CD14-positive monocyte (primary cell): ENCODE results near the gene WDTC1. TPM values are rescaled to one million over a fixed set of nuclear protein-coding genes. Genes with fewer than 3 reads are reported as not detected.
"Not testable (repeated sequence)": the region's sequence is repeated elsewhere in the genome, so short reads cannot be mapped to it uniquely, and the experiment has no call there.

Source experiments
- DNase-seq, 3 donors: peaks; one replicate each; pipeline ENCODE4 v3.0.0-alpha.2; 2011 to 2022
- H2AFZ ChIP-seq: 2 replicates; pipeline ENCODE4 v1.6.0; 2012; ENCODE audit warnings: mild to moderate bottlenecking, low read depth, low read length, inconsistent platforms; ENCODE audit not compliant: insufficient read depth, poor library complexity, severe bottlenecking
- H3K27ac ChIP-seq, 2 donors: 1 replicate in 1 of 2; 2 replicates in 1 of 2; pipeline ENCODE4 v1.5.1; 2012 to 2013; ENCODE audit warnings: low read length in 2 of 2, control low read depth in 1 of 2, inconsistent platforms in 1 of 2, low read depth in 1 of 2, mild to moderate bottlenecking in 1 of 2
- H3K27me3 ChIP-seq, 2 donors: one replicate each; pipeline versions ENCODE4 v1.6.0 to v1.6.1; 2011 to 2013; ENCODE audit warnings: low read length in 2 of 2; ENCODE audit not compliant: control insufficient read depth in 2 of 2, insufficient read depth in 2 of 2
- H3K36me3 ChIP-seq, 2 donors: replicated peaks in 1 of 2; 1 replicate in 1 of 2; 2 replicates in 1 of 2; pipeline versions ENCODE4 v1.5.1 to v1.6.1; 2012 to 2013; ENCODE audit warnings: low read length in 2 of 2, control low read depth in 1 of 2, inconsistent platforms in 1 of 2, mild to moderate bottlenecking in 1 of 2; ENCODE audit not compliant: insufficient read depth in 2 of 2, control insufficient read depth in 1 of 2
- H3K4me1 ChIP-seq, 2 donors: 1 replicate in 1 of 2; 2 replicates in 1 of 2; pipeline versions ENCODE4 v1.5.1 to v1.6.1; 2012 to 2013; ENCODE audit warnings: low read length in 2 of 2, control low read depth in 1 of 2, inconsistent platforms in 1 of 2, mild to moderate bottlenecking in 1 of 2, moderate library complexity in 1 of 2; ENCODE audit not compliant: insufficient read depth in 2 of 2, control insufficient read depth in 1 of 2
- H3K4me2 ChIP-seq: replicated peaks from 2 replicates; pipeline ENCODE3; 2012; ENCODE audit warnings: low read length, moderate library complexity, mild to moderate bottlenecking; ENCODE audit not compliant: poor library complexity, severe bottlenecking; ENCODE audit errors: extremely low read depth
- H3K4me3 ChIP-seq, 3 experiments: fragments of 200-600 bp in 1 of 3; sonication (generic) in 1 of 3; replicated peaks in 1 of 3; 1 replicate in 2 of 3; 2 replicates in 1 of 3; pipeline ENCODE4 v1.5.1; 2011 to 2013; ENCODE audit warnings: low read length in 3 of 3, mild to moderate bottlenecking in 3 of 3, control low read depth in 2 of 3, low read depth in 2 of 3, inconsistent platforms in 1 of 3, moderate library complexity in 1 of 3
- H3K79me2 ChIP-seq: 2 replicates; pipeline ENCODE4 v1.6.0; 2012; ENCODE audit warnings: mild to moderate bottlenecking, control low read depth, inconsistent platforms, low read length, moderate library complexity; ENCODE audit not compliant: insufficient read depth
- H3K9ac ChIP-seq: 2 replicates; pipeline ENCODE4 v1.6.0; 2017; ENCODE audit warnings: low read length, mild to moderate bottlenecking; ENCODE audit not compliant: insufficient read depth, poor library complexity, severe bottlenecking
- H3K9me3 ChIP-seq, 2 donors: replicated peaks in 1 of 2; 1 replicate in 1 of 2; 2 replicates in 1 of 2; pipeline versions ENCODE4 v1.5.1 to v1.6.1; 2012 to 2013; ENCODE audit warnings: low read length in 2 of 2, control low read depth in 1 of 2; ENCODE audit not compliant: control insufficient read depth in 1 of 2, insufficient read depth in 1 of 2
- H4K20me1 ChIP-seq: 2 replicates; pipeline ENCODE4 v1.6.0; 2012; ENCODE audit warnings: mild to moderate bottlenecking, low read length, control low read depth, moderate library complexity; ENCODE audit not compliant: insufficient read depth
- H3K27ac Mint-ChIP-seq, 7 donors: one replicate each; pipeline ENCODE4 v1.8.0; 2020; ENCODE audit warnings: mild to moderate bottlenecking in 7 of 7, mixed read lengths in 7 of 7, moderate library complexity in 6 of 7, inconsistent platforms in 2 of 7
- H3K27me3 Mint-ChIP-seq, 3 donors: one replicate each; pipeline ENCODE4 v1.8.0; 2021 to 2022; ENCODE audit warnings: low read depth in 3 of 3, mild to moderate bottlenecking in 3 of 3, mixed read lengths in 3 of 3, moderate library complexity in 3 of 3, inconsistent platforms in 1 of 3
- H3K36me3 Mint-ChIP-seq, 2 donors: one replicate each; pipeline ENCODE4 v1.8.0; 2020; ENCODE audit warnings: mixed read lengths in 2 of 2, inconsistent platforms in 1 of 2, mild to moderate bottlenecking in 1 of 2
- H3K4me1 Mint-ChIP-seq: one replicate; pipeline ENCODE4 v1.8.0; 2020; ENCODE audit warnings: mild to moderate bottlenecking, mixed read lengths
- H3K4me3 Mint-ChIP-seq, 2 donors: one replicate each; pipeline ENCODE4 v1.8.0; 2020; ENCODE audit warnings: mild to moderate bottlenecking in 2 of 2, mixed read lengths in 2 of 2, moderate library complexity in 1 of 2
- H3K9me3 Mint-ChIP-seq, 7 donors: one replicate each; pipeline ENCODE4 v1.8.0; 2020 to 2022; ENCODE audit warnings: mixed read lengths in 7 of 7, mild to moderate bottlenecking in 6 of 7, moderate library complexity in 6 of 7, inconsistent platforms in 2 of 7
- WGBS: methylation state at CpG from one replicate; pipeline ENCODE4 v1.1.5; 2013; ENCODE audit warnings: missing lambda C conversion rate; ENCODE audit not compliant: insufficient coverage; 5-methylcytosine and 5-hydroxymethylcytosine counted together
- intact Hi-C, 2 donors: fragments of 100-400 bp; cut with micrococcal nuclease; formaldehyde crosslinking; loops; one replicate each; pipeline versions ENCODE4 v1.15.0 to v1.15.1; 2023
- polyA plus RNA-seq, 3 donors: library from polyadenylated mRNA; depleted of rRNA in 1 of 3; unstranded in 2 of 3; stranded (reverse) in 1 of 3; fragments of 300-500 nt in 2 of 3; fragments of >200 nt in 1 of 3; fragmentation: Illumina TruSeq in 2 of 3; gene quantifications; 1 replicate in 2 of 3; 2 replicates in 1 of 3; pipeline ENCODE4 v1.2.3, GENCODE V29; 2012 to 2021
- TF ChIP-seq, protein P1 (sequence below): fragments of 200-600 bp; IDR thresholded peaks from one replicate; pipeline ENCODE4 v1.8.0; 2022; ENCODE audit warnings: antibody characterized with exemption, mild to moderate bottlenecking

The WDTC1 gene
- polyA plus RNA-seq, 3 donors, result 2.1 to 26.6 (median 4.3) TPM

DNA sequence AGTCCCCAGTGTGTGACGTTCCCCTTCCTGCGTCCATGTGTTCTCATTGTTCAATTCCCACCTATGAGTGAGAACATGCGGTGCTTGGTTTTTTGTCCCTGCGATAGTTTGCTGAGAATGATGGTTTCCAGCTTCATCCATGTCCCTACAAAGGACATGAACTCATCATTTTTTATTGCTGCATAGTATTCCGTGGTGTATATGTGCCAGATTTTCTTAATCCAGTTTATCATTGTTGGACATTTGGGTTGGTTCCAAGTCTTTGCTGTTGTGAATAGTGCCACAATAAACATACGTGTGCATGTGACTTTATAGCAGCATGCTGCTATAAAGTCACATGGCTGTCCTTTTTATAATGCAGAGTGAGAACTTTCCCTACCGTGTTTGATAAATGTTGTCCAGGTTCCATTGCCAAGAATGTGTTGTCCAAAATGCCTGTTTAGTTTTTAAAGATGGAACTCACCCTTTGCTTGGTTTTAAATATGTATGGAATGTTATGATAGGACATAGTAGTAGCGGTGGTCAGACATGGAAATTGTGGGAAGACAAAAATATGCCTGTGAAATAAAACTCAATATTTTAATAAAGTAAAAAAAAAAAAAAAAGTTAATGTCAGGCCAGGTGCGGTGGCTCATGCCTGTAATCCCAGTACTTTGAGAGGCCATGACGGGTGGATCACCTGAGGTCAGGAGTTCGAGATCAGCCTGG is 26.1 kb upstream of the WDTC1 start:
- WGBS, result no CpG with 5 or more reads among the region's 11 CpGs
- H3K79me2 ChIP-seq, H3K4me3 ChIP-seq, H3K9ac ChIP-seq, H3K27me3 ChIP-seq, H3K27me3 Mint-ChIP-seq, H3K9me3 Mint-ChIP-seq, H3K36me3 Mint-ChIP-seq, H3K4me3 Mint-ChIP-seq, H3K27ac Mint-ChIP-seq, H3K4me1 Mint-ChIP-seq, DNase-seq, H3K9me3 ChIP-seq, H3K4me2 ChIP-seq, H4K20me1 ChIP-seq, intact Hi-C loops, H2AFZ ChIP-seq, H3K36me3 ChIP-seq, H3K27ac ChIP-seq, H3K4me1 ChIP-seq: not testable (repeated sequence)

DNA sequence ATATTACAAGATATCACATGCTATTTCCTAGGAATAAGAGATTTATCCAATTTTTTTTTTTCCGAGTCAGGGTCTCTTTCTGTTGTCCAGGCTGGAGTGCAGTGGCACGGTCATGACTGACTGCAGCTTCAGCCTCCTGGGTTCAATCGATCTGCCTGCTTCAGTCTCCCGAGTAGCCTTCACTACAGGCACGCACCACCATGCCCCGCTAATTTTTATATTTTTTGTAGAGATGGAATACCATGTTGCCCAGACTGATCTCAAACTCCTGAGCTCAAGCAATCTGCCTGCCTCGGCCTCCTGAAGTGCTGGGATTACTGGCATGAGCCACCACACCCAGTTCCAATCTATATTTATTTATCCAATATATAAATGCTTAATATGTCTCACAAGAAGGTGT is 18.0 kb upstream of the WDTC1 start:
- Mint-ChIP-seq H3K27ac (no peak overlapping the region), H3K4me3 (no peak overlapping the region), H3K4me1 (no peaks in the 10 kb centered on the region), H3K9me3 (peaks cover 0 to 5% (median 0%) of the 10 kb centered on the region in 7 donors), H3K36me3 (no peaks in the 10 kb centered on the region), H3K27me3 (peaks cover 2 to 3% (median 3%) of the 10 kb centered on the region in 3 donors)
- no peak overlapping the region for H3K4me2 ChIP-seq
- no peak for DNase-seq
- no peaks in the 10 kb centered on the region for H3K27me3 ChIP-seq
- no peaks in the 10 kb centered on the region for H3K79me2 ChIP-seq
- no peak overlapping the region for H3K4me3 ChIP-seq
- no peaks in the 10 kb centered on the region for H3K4me1 ChIP-seq
- H3K9ac ChIP-seq, result no peak overlapping the region
- H3K36me3 ChIP-seq, result no peaks in the 10 kb centered on the region
- no peaks in the 10 kb centered on the region for H3K9me3 ChIP-seq
- TF ChIP-seq, protein P1, sequence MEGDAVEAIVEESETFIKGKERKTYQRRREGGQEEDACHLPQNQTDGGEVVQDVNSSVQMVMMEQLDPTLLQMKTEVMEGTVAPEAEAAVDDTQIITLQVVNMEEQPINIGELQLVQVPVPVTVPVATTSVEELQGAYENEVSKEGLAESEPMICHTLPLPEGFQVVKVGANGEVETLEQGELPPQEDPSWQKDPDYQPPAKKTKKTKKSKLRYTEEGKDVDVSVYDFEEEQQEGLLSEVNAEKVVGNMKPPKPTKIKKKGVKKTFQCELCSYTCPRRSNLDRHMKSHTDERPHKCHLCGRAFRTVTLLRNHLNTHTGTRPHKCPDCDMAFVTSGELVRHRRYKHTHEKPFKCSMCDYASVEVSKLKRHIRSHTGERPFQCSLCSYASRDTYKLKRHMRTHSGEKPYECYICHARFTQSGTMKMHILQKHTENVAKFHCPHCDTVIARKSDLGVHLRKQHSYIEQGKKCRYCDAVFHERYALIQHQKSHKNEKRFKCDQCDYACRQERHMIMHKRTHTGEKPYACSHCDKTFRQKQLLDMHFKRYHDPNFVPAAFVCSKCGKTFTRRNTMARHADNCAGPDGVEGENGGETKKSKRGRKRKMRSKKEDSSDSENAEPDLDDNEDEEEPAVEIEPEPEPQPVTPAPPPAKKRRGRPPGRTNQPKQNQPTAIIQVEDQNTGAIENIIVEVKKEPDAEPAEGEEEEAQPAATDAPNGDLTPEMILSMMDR, result no peak
- no CpG with 5 or more reads among the region's 7 CpGs for WGBS
- H4K20me1 ChIP-seq, result no peaks in the 10 kb centered on the region
- no peak overlapping the region for H2AFZ ChIP-seq
- intact Hi-C loops, result no loop called here
- H3K27ac ChIP-seq, result no peak overlapping the region
